ENCODE data around the gene KLHL28.

KLHL28 gene

DNA sequence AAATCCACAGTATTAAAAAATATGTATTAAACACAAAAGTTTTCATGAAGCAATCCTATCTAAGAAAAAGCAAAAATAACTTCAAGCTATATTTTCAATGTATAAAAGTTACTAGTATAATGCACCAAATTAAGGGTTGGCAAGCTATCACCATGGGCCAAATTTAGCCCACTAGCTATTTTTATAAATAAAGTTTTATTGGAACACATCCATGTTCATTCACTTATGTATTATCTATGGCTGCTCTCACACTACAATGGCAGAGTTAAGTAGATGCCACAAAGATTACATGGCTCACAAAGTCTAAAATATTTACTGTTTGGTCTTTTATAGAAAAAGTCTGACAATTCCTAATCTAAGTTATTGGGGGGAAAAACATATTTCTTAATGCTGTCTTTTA, 17.6 kb downstream of the KLHL28 start:
- no peaks in the 10 kb centered on the region for H3K27me3 ChIP-seq (ENCODE audit: insufficient read depth, low read depth)
- no peak overlapping the region for H2AFZ ChIP-seq (ENCODE audit: low read depth)
- no peak overlapping the region for H3K27ac ChIP-seq
- no peak overlapping the region for H3K4me3 ChIP-seq (IDR thresholded peaks at IDR 0.05; ENCODE audit: insufficient read depth, low read depth, low read length)
- H3K9ac ChIP-seq: no peak overlapping the region
- H3K4me1 ChIP-seq (ENCODE audit: low read depth, poor library complexity, severe bottlenecking): no peaks in the 10 kb centered on the region
- no peaks in the 10 kb centered on the region for H3K79me2 ChIP-seq (ENCODE audit: insufficient read depth, low read depth)
- H3K4me2 ChIP-seq: no peak overlapping the region
- no peaks in the 10 kb centered on the region for H3K36me3 ChIP-seq (ENCODE audit: insufficient read depth)
- H4K20me1 ChIP-seq (ENCODE audit: insufficient read depth): no peaks in the 10 kb centered on the region
- TF ChIP-seq, protein P1, sequence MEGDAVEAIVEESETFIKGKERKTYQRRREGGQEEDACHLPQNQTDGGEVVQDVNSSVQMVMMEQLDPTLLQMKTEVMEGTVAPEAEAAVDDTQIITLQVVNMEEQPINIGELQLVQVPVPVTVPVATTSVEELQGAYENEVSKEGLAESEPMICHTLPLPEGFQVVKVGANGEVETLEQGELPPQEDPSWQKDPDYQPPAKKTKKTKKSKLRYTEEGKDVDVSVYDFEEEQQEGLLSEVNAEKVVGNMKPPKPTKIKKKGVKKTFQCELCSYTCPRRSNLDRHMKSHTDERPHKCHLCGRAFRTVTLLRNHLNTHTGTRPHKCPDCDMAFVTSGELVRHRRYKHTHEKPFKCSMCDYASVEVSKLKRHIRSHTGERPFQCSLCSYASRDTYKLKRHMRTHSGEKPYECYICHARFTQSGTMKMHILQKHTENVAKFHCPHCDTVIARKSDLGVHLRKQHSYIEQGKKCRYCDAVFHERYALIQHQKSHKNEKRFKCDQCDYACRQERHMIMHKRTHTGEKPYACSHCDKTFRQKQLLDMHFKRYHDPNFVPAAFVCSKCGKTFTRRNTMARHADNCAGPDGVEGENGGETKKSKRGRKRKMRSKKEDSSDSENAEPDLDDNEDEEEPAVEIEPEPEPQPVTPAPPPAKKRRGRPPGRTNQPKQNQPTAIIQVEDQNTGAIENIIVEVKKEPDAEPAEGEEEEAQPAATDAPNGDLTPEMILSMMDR (conservative IDR thresholded peaks at IDR 0.05; ENCODE audit: low read depth, low read length): no peak

DNA sequence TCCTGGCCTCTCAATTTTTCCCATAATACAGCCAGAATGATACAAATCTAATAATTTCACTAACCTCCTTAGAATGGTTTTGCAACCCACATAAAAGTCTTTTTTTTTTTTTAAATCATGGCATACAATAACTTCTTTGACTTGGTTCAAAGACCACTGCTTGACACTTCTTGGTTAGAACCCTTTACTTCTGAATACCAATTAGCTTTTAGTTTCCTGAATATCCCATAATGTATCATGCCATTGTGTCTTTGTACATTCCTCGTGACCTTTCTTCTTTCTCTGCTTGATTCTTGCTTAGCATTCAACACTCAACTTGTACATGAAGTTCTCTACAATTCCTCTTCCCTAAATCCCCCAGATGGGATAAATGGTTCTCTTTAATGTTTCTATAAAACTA, 19.3 kb downstream of the KLHL28 start:
- H3K79me2 ChIP-seq (ENCODE audit: insufficient read depth, low read depth): no peaks in the 10 kb centered on the region
- no peaks in the 10 kb centered on the region for H3K36me3 ChIP-seq (ENCODE audit: insufficient read depth)
- no peaks in the 10 kb centered on the region for H3K4me1 ChIP-seq (ENCODE audit: low read depth, poor library complexity, severe bottlenecking)
- no peaks in the 10 kb centered on the region for H3K27me3 ChIP-seq (ENCODE audit: insufficient read depth, low read depth)
- H3K4me2 ChIP-seq: no peak overlapping the region
- H2AFZ ChIP-seq (ENCODE audit: low read depth): no peak overlapping the region
- no peaks in the 10 kb centered on the region for H4K20me1 ChIP-seq (ENCODE audit: insufficient read depth)
- H3K4me3 ChIP-seq (IDR thresholded peaks at IDR 0.05; ENCODE audit: insufficient read depth, low read depth, low read length): no peak overlapping the region
- TF ChIP-seq, protein P1 (conservative IDR thresholded peaks at IDR 0.05; ENCODE audit: low read depth, low read length): no peak
- H3K9ac ChIP-seq: no peak overlapping the region
- no peak overlapping the region for H3K27ac ChIP-seq

DNA sequence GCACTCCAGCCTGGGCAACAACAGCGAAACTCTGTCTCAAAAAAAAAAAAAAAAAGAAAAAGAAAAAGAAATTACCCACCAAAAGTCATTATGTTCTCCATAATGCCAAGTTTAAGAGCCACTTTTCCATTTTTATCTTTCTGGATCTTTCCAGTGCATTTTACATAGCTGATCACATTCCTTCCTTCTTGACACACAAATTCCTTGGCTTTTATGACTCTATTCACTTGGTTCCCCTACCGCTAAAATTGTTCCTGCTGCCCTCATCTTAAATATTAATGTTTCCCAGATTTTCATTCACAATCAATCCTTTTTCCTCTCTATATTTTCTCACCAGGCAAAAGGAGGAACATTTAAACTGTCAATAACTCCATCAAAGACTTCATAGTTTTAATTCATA, 20.2 kb downstream of the KLHL28 start:
- TF ChIP-seq, protein P1 (conservative IDR thresholded peaks at IDR 0.05; ENCODE audit: low read depth, low read length): no peak
- H3K4me3 ChIP-seq (IDR thresholded peaks at IDR 0.05; ENCODE audit: insufficient read depth, low read depth, low read length): no peak overlapping the region

DNA sequence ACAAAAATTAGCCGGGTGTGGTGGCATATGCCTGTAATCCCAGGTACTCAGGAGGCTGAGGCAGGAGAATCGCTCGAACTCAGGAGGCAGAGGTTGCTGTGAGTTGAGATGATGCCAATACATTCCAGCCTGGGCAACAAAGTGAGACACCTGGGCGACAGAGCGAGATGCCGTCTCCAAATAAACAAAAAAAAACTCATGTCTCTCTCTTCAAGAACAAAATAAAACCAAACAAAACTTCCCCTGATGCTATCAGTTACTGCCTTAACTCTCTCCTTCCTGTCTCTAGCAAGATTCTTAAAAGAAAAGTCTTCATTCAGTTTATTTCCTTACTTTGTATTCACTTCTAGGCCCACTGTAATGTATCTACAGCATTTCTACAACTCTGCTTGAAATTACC, 20.8 kb downstream of the KLHL28 start:
- no peak overlapping the region for H3K4me3 ChIP-seq (IDR thresholded peaks at IDR 0.05; ENCODE audit: insufficient read depth, low read depth, low read length)
- no peak overlapping the region for H3K9ac ChIP-seq
- H3K79me2 ChIP-seq (ENCODE audit: insufficient read depth, low read depth): no peaks in the 10 kb centered on the region
- no peak overlapping the region for H3K4me2 ChIP-seq
- TF ChIP-seq, protein P1 (conservative IDR thresholded peaks at IDR 0.05; ENCODE audit: low read depth, low read length): no peak
- no peak overlapping the region for H2AFZ ChIP-seq (ENCODE audit: low read depth)
- H3K27me3 ChIP-seq (ENCODE audit: insufficient read depth, low read depth): no peaks in the 10 kb centered on the region
- no peaks in the 10 kb centered on the region for H4K20me1 ChIP-seq (ENCODE audit: insufficient read depth)
- H3K27ac ChIP-seq: no peak overlapping the region
- H3K4me1 ChIP-seq (ENCODE audit: low read depth, poor library complexity, severe bottlenecking): no peaks in the 10 kb centered on the region
- H3K36me3 ChIP-seq (ENCODE audit: insufficient read depth): no peaks in the 10 kb centered on the region

More for the DNA sequence above, 20.2 kb downstream of the KLHL28 start:
- Histone ChIP-seq H4K20me1 (ENCODE audit: insufficient read depth) (no peaks in the 10 kb centered on the region), H3K4me1 (ENCODE audit: low read depth, poor library complexity, severe bottlenecking) (no peaks in the 10 kb centered on the region), H3K27me3 (ENCODE audit: insufficient read depth, low read depth) (no peaks in the 10 kb centered on the region), H3K79me2 (ENCODE audit: insufficient read depth, low read depth) (no peaks in the 10 kb centered on the region), H3K4me2 (no peak overlapping the region), H3K9ac (no peak overlapping the region), H3K36me3 (ENCODE audit: insufficient read depth) (no peaks in the 10 kb centered on the region), H2AFZ (ENCODE audit: low read depth) (no peak overlapping the region), H3K27ac (no peak overlapping the region)

Data from KMS-11 (cell line).